ENCODE data around the gene SEMA3F. TPM values are rescaled to one million over a fixed set of nuclear protein-coding genes. Genes with fewer than 3 reads are reported as not detected.
A peak's percentile ranks its signal among the peaks of the same experiment; 100 is the strongest.

The SEMA3F gene
- total RNA-seq, 1 donor from 2014 or later = 37.5 TPM

DNA sequence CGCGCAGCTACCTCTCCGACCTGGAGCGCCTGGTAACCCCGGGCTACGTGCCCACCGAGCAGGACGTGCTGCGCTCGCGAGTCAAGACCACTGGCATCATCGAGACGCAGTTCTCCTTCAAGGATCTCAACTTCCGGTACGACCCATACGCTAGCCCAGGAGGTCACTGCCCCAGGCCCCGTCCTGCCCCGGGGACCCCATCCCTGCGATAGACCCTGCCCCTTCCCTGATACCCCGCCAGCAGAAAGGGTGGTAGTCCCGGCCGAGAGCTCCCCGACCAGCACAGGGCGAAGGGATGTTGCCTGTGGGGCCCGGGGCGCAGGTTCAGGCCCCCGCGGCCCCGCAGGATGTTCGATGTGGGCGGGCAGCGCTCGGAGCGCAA lies 38.6 kb downstream of the SEMA3F start:
- TF ChIP-seq, protein P1, sequence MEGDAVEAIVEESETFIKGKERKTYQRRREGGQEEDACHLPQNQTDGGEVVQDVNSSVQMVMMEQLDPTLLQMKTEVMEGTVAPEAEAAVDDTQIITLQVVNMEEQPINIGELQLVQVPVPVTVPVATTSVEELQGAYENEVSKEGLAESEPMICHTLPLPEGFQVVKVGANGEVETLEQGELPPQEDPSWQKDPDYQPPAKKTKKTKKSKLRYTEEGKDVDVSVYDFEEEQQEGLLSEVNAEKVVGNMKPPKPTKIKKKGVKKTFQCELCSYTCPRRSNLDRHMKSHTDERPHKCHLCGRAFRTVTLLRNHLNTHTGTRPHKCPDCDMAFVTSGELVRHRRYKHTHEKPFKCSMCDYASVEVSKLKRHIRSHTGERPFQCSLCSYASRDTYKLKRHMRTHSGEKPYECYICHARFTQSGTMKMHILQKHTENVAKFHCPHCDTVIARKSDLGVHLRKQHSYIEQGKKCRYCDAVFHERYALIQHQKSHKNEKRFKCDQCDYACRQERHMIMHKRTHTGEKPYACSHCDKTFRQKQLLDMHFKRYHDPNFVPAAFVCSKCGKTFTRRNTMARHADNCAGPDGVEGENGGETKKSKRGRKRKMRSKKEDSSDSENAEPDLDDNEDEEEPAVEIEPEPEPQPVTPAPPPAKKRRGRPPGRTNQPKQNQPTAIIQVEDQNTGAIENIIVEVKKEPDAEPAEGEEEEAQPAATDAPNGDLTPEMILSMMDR (IDR thresholded peaks at IDR 0.05) = no peak
- Mint-ChIP-seq H3K9me3 (ENCODE audit: low read depth) (no peaks in the 10 kb centered on the region), H3K4me1 (ENCODE audit: low read depth) (peaks cover 6% of the 10 kb centered on the region), H3K4me3 (ENCODE audit: unreplicated experiment) (no peak overlapping the region), H3K27ac (ENCODE audit: unreplicated experiment) (no peak overlapping the region), H3K36me3 (ENCODE audit: low read depth) (no peaks in the 10 kb centered on the region), H3K27me3 (ENCODE audit: low read depth) (peaks cover 3% of the 10 kb centered on the region)
- no peak for DNase-seq (ENCODE audit: low spot score)

DNA sequence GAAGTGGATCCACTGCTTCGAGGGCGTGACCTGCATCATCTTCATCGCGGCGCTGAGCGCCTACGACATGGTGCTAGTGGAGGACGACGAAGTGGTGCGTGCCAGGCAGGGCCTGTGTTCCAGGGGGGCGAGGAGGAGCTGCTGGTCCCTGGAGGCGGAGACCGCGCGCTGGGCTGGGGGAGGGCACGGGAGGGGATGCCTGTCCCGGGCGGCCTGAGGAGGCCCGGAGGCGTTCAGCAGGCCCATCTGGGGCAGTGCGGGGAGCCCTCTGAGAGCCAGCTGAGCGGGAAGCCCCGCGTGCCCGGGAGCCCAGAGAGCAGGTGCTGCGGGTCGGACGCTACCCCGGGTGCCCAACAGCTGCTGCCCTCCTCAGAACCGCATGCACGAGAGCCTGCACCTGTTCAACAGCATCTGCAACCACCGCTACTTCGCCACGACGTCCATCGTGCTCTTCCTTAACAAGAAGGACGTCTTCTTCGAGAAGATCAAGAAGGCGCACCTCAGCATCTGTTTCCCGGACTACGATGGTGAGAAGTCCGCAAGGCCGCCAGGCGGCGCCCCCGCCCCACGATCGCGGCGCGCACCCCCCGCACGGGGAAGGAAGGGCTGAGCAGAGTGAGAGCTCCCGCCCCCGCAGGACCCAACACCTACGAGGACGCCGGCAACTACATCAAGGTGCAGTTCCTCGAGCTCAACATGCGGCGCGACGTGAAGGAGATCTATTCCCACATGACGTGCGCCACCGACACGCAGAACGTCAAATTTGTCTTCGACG lies 39.2 kb downstream of the SEMA3F start:
- no peak overlapping the region for H3K4me3 Mint-ChIP-seq (ENCODE audit: unreplicated experiment)

DNA sequence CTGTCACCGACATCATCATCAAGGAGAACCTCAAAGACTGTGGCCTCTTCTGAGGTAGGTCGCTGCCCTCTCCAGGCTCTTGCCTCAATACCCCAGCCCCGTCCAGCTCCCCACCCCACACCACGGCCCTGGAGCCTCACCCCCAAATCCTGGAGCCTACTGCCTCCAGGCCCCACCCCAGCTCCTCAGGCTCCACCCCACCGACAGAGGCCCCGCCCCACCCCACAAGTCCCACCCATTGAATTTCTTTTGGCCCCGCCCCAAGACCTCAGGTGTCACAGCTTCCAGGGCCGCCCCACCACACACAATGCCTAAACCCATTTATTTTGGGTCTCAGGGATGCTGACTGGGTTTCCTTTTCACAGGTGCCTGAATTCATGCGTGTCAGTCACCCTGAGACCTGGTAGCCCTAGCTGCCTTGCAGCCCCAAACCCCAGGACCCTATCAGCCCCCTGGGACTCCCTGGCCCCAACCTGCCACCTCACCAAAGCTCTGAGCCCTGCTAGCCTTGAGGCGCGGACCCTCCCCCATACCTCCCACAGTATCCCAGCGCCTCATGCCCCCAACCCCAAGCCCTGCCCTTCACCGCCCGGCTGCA lies 39.9 kb downstream of the SEMA3F start:
- DNase-seq (ENCODE audit: low spot score) = no peak
- H3K27me3 Mint-ChIP-seq (ENCODE audit: low read depth) = peaks cover 5% of the 10 kb centered on the region
- no peaks in the 10 kb centered on the region for H3K36me3 Mint-ChIP-seq (ENCODE audit: low read depth)
- H3K9me3 Mint-ChIP-seq (ENCODE audit: low read depth) = no peaks in the 10 kb centered on the region
- no peaks in the 10 kb centered on the region for H3K4me1 Mint-ChIP-seq (ENCODE audit: low read depth)
- no peak overlapping the region for H3K4me3 Mint-ChIP-seq (ENCODE audit: unreplicated experiment)
- H3K27ac Mint-ChIP-seq (ENCODE audit: unreplicated experiment) = no peak overlapping the region
- TF ChIP-seq, protein P1 (IDR thresholded peaks at IDR 0.05) = peak; percentile 3

More for the DNA sequence above, 39.2 kb downstream of the SEMA3F start:
- H3K27ac Mint-ChIP-seq (ENCODE audit: unreplicated experiment) = no peak overlapping the region
- DNase-seq (ENCODE audit: low spot score) = no peak
- peaks cover 1% of the 10 kb centered on the region for H3K4me1 Mint-ChIP-seq (ENCODE audit: low read depth)
- no peaks in the 10 kb centered on the region for H3K36me3 Mint-ChIP-seq (ENCODE audit: low read depth)
- H3K27me3 Mint-ChIP-seq (ENCODE audit: low read depth) = peaks cover 5% of the 10 kb centered on the region
- H3K9me3 Mint-ChIP-seq (ENCODE audit: low read depth) = no peaks in the 10 kb centered on the region
- TF ChIP-seq, protein P1 (IDR thresholded peaks at IDR 0.05) = peak; percentile 87

DNA sequence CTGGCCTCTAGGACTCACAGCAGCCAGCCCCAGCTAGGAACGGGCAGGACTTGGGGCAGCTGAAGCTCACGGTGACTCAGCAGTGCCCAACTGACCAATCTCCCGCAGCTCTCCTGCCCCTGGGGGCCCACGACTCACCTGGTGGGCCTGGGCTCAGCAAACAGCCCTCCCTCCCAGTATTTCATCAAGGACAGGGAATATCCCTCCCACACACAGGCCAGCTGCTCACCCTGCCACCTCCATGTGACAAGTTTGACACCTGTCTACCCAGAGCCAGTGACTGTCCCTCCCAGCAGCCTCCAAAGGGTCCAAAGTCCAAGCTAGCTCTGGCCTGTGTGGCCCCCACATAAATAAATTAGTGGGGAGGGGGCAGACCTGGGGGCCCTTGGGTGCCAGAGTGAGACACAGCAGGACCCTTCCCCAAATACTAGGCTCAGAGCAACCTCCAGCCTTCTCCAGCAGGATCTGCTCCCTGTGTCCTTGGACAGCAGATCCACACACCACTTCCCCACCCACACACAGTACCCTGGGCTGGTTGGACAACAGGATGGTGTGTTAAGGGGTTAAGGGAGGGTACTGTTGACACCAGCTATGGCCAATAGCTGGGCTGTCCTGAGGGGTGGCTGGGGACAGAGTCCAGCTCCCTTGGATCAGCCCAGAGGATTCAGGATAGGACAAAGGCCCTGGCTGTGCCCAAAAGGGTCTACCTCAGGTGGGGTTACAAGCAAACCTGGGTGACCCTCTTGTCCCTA lies 40.6 kb downstream of the SEMA3F start:
- H3K27me3 Mint-ChIP-seq (ENCODE audit: low read depth) = peaks cover 5% of the 10 kb centered on the region
- H3K4me3 Mint-ChIP-seq (ENCODE audit: unreplicated experiment) = no peak overlapping the region
- H3K36me3 Mint-ChIP-seq (ENCODE audit: low read depth) = no peaks in the 10 kb centered on the region
- no peak for DNase-seq (ENCODE audit: low spot score)
- H3K4me1 Mint-ChIP-seq (ENCODE audit: low read depth) = no peaks in the 10 kb centered on the region
- no peak overlapping the region for H3K27ac Mint-ChIP-seq (ENCODE audit: unreplicated experiment)
- TF ChIP-seq, protein P1 (IDR thresholded peaks at IDR 0.05) = no peak
- no peaks in the 10 kb centered on the region for H3K9me3 Mint-ChIP-seq (ENCODE audit: low read depth)

DNA sequence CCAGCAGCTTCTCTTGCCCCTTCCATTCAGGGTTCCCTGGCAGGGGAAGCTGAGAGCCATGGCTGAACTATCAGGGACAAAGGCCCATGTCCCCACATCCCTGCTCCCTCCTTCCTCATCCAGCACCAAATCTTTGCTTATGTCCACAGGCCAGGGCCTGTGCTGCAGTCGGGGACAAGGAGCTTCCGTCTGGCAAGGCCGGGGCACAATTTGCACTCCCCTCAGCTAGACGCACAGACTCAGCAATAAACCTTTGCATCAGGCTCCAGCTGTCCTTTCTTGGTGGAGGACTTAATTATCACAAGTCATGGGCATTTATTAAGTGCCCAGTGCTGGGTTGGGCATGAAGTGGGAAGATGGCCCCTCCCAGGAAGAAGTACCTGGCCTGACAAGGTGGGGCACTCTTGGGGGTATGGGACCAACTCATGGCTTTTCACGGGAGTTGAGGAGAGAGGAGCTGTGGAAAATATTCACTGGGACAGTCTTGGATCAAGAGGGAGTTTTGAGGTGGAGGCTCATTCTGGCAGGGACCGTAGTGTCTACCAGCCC lies 41.2 kb downstream of the SEMA3F start:
- no peak overlapping the region for H3K27ac Mint-ChIP-seq (ENCODE audit: unreplicated experiment)
- H3K4me3 Mint-ChIP-seq (ENCODE audit: unreplicated experiment) = no peak overlapping the region
- no peaks in the 10 kb centered on the region for H3K36me3 Mint-ChIP-seq (ENCODE audit: low read depth)
- DNase-seq (ENCODE audit: low spot score) = no peak
- TF ChIP-seq, protein P1 (IDR thresholded peaks at IDR 0.05) = no peak
- H3K9me3 Mint-ChIP-seq (ENCODE audit: low read depth) = no peaks in the 10 kb centered on the region
- peaks cover 10% of the 10 kb centered on the region for H3K27me3 Mint-ChIP-seq (ENCODE audit: low read depth)
- H3K4me1 Mint-ChIP-seq (ENCODE audit: low read depth) = no peaks in the 10 kb centered on the region

Measured in chondrocyte (in vitro differentiated cells).